H9 (cell line): ENCODE data around the gene ABCD4. TPM values are rescaled to one million over a fixed set of nuclear protein-coding genes. Genes with fewer than 3 reads are reported as not detected.

Experiments used
- DNase-seq: peaks from one replicate; pipeline ENCODE4 v3.0.0-alpha.2; 2017
- H2AFZ ChIP-seq: one replicate; pipeline ENCODE4 v1.6.1; 2013; ENCODE audit warnings: mild to moderate bottlenecking, low read length, control low read depth, moderate library complexity
- H2AK5ac ChIP-seq: 2 replicates; pipeline ENCODE4 v1.6.1; 2013; ENCODE audit warnings: low read length, control low read depth, mixed read lengths; ENCODE audit not compliant: insufficient read length
- H2BK120ac ChIP-seq: one replicate; pipeline ENCODE4 v1.6.1; 2013; ENCODE audit warnings: low read depth, mild to moderate bottlenecking, low read length, control low read depth, inconsistent platforms; ENCODE audit not compliant: poor library complexity, severe bottlenecking
- H2BK12ac ChIP-seq: 2 replicates; pipeline ENCODE4 v1.6.1; 2013; ENCODE audit warnings: low read length, control low read depth, mixed read lengths, low read depth; ENCODE audit not compliant: insufficient read length
- H2BK15ac ChIP-seq: 2 replicates; pipeline ENCODE4 v1.6.1; 2013; ENCODE audit warnings: low read depth, low read length, control low read depth
- H2BK20ac ChIP-seq: one replicate; pipeline ENCODE4 v1.6.1; 2013; ENCODE audit warnings: low read depth, mild to moderate bottlenecking, low read length, control low read depth, inconsistent platforms; ENCODE audit not compliant: poor library complexity, severe bottlenecking
- H2BK5ac ChIP-seq: 2 replicates; pipeline ENCODE4 v1.6.1; 2013; ENCODE audit warnings: low read length, control low read depth, mixed read lengths; ENCODE audit not compliant: insufficient read length
- H3K14ac ChIP-seq: 2 replicates; pipeline ENCODE4 v1.6.1; 2013; ENCODE audit warnings: low read length, control low read depth; ENCODE audit not compliant: insufficient read depth
- H3K18ac ChIP-seq: 2 replicates; pipeline ENCODE4 v1.6.1; 2013; ENCODE audit warnings: low read depth, mild to moderate bottlenecking, mixed read lengths, low read length, control low read depth; ENCODE audit not compliant: insufficient read length
- H3K23ac ChIP-seq: 2 replicates; pipeline ENCODE4 v1.6.1; 2013; ENCODE audit warnings: low read length, control low read depth, mixed read lengths, low read depth; ENCODE audit not compliant: insufficient read length
- H3K23me2 ChIP-seq: 2 replicates; pipeline ENCODE4 v1.6.1; 2013; ENCODE audit warnings: low read depth, mild to moderate bottlenecking, mixed read lengths, low read length, control low read depth; ENCODE audit not compliant: insufficient read length, poor library complexity, severe bottlenecking
- H3K27ac ChIP-seq: 2 replicates; pipeline ENCODE4 v1.5.1; 2013; ENCODE audit warnings: low read length, control low read depth, mixed read lengths, low read depth; ENCODE audit not compliant: insufficient read length
- H3K27me3 ChIP-seq: 2 replicates; pipeline ENCODE4 v1.6.1; 2013; ENCODE audit warnings: low read length, control low read depth, inconsistent platforms; ENCODE audit not compliant: insufficient read depth
- H3K4ac ChIP-seq: 2 replicates; pipeline ENCODE4 v1.6.1; 2013; ENCODE audit warnings: low read depth, mild to moderate bottlenecking, control low read depth, inconsistent platforms, low read length, moderate library complexity
- H3K4me1 ChIP-seq: 2 replicates; pipeline ENCODE4 v1.6.1; 2013; ENCODE audit warnings: low read length, control low read depth, inconsistent platforms; ENCODE audit not compliant: insufficient read depth
- H3K4me2 ChIP-seq: 2 replicates; pipeline ENCODE4 v1.6.1; 2013; ENCODE audit warnings: low read length, control low read depth, mixed read lengths; ENCODE audit not compliant: insufficient read length, insufficient read depth
- H3K56ac ChIP-seq: 2 replicates; pipeline ENCODE4 v1.6.1; 2013; ENCODE audit warnings: low read depth, mild to moderate bottlenecking, mixed read lengths, low read length, control low read depth; ENCODE audit not compliant: insufficient read length
- H3K79me1 ChIP-seq: 2 replicates; pipeline ENCODE4 v1.6.1; 2013; ENCODE audit warnings: low read depth, mild to moderate bottlenecking, moderate library complexity, low read length, control low read depth, inconsistent platforms; ENCODE audit not compliant: insufficient read depth, poor library complexity, severe bottlenecking
- H3K79me2 ChIP-seq: 2 replicates; pipeline ENCODE4 v1.6.1; 2013; ENCODE audit warnings: low read length, control low read depth, inconsistent platforms; ENCODE audit not compliant: insufficient read depth
- H3K9ac ChIP-seq: 2 replicates; pipeline ENCODE4 v1.6.1; 2013; ENCODE audit warnings: low read length, control low read depth, mixed read lengths; ENCODE audit not compliant: insufficient read length; ENCODE audit errors: extremely low read depth
- H3K9me3 ChIP-seq: one replicate; pipeline ENCODE4 v1.6.1; 2013; ENCODE audit warnings: low read depth, low read length, inconsistent platforms; ENCODE audit not compliant: control insufficient read depth
- H3T11ph ChIP-seq: one replicate; pipeline ENCODE4 v1.6.1; 2013; ENCODE audit warnings: mild to moderate bottlenecking, low read length, control low read depth, inconsistent platforms
- H4K20me1 ChIP-seq: one replicate; pipeline ENCODE4 v1.6.1; 2013; ENCODE audit not compliant: control insufficient read depth, insufficient read length, insufficient read depth
- H4K5ac ChIP-seq: 2 replicates; pipeline ENCODE4 v1.6.1; 2013; ENCODE audit warnings: low read depth, mild to moderate bottlenecking, mixed read lengths, low read length, control low read depth; ENCODE audit not compliant: insufficient read length
- H4K8ac ChIP-seq: replicated peaks from 2 replicates; pipeline ENCODE4 v1.6.1; 2013; ENCODE audit warnings: low read length, control low read depth, mixed read lengths, low read depth; ENCODE audit not compliant: insufficient read length
- H4K91ac ChIP-seq: 2 replicates; pipeline ENCODE4 v1.6.1; 2013; ENCODE audit warnings: low read depth, mild to moderate bottlenecking, moderate library complexity, mixed read lengths, low read length, control low read depth; ENCODE audit not compliant: insufficient read length
- H3K27ac Mint-ChIP-seq, 3 experiments: 2 replicates in 2 of 3; 3 replicates in 1 of 3; pipeline ENCODE4 v1.8.0; 2020 to 2021; ENCODE audit warnings: mixed read lengths in 3 of 3, mild to moderate bottlenecking in 1 of 3, moderate library complexity in 1 of 3
- H3K27me3 Mint-ChIP-seq: 2 replicates; pipeline ENCODE4 v1.8.0; 2021; ENCODE audit warnings: low read depth, mild to moderate bottlenecking, moderate library complexity, mixed read lengths
- H3K36me3 Mint-ChIP-seq, 3 experiments: 2 replicates in 2 of 3; 3 replicates in 1 of 3; pipeline ENCODE4 v1.8.0; 2020 to 2021; ENCODE audit warnings: low read depth in 3 of 3, mixed read lengths in 3 of 3; ENCODE audit not compliant: insufficient read depth in 1 of 3
- H3K4me1 Mint-ChIP-seq, 2 experiments: 2 replicates each; pipeline ENCODE4 v1.8.0; 2020; ENCODE audit warnings: mixed read lengths in 2 of 2
- H3K4me3 Mint-ChIP-seq, 2 experiments: 2 replicates in 1 of 2; 3 replicates in 1 of 2; pipeline ENCODE4 v1.8.0; 2020 to 2021; ENCODE audit warnings: mild to moderate bottlenecking in 2 of 2, mixed read lengths in 2 of 2, moderate library complexity in 1 of 2
- H3K9me3 Mint-ChIP-seq, 2 experiments: 2 replicates in 1 of 2; 3 replicates in 1 of 2; pipeline ENCODE4 v1.8.0; 2020; ENCODE audit warnings: mild to moderate bottlenecking in 2 of 2, mixed read lengths in 2 of 2, moderate library complexity in 1 of 2
- WGBS: extraction: QIAGEN DNeasy Blood & Tissue Kit; methylation state at CpG from one replicate; pipeline ENCODE4 v1.1.7; 2013; ENCODE audit warnings: missing lambda C conversion rate, low lambda C conversion rate, mixed read lengths; ENCODE audit not compliant: insufficient read length; ENCODE audit errors: extremely low coverage; 5-methylcytosine and 5-hydroxymethylcytosine counted together
- total RNA-seq: library from RNA; stranded (reverse); gene quantifications from 2 replicates; pipeline ENCODE4 v1.2.1, GENCODE V29; 2021
- TF ChIP-seq, protein P1 (sequence below): fragments of 200-600 bp; sonication (generic); conservative IDR thresholded peaks from 3 replicates; pipeline ENCODE4 v1.8.0; 2021; ENCODE audit warnings: antibody characterized with exemption, mild to moderate bottlenecking

ABCD4 gene
- total RNA-seq, 1 experiment from 2014 or later, result 80.9 TPM

DNA sequence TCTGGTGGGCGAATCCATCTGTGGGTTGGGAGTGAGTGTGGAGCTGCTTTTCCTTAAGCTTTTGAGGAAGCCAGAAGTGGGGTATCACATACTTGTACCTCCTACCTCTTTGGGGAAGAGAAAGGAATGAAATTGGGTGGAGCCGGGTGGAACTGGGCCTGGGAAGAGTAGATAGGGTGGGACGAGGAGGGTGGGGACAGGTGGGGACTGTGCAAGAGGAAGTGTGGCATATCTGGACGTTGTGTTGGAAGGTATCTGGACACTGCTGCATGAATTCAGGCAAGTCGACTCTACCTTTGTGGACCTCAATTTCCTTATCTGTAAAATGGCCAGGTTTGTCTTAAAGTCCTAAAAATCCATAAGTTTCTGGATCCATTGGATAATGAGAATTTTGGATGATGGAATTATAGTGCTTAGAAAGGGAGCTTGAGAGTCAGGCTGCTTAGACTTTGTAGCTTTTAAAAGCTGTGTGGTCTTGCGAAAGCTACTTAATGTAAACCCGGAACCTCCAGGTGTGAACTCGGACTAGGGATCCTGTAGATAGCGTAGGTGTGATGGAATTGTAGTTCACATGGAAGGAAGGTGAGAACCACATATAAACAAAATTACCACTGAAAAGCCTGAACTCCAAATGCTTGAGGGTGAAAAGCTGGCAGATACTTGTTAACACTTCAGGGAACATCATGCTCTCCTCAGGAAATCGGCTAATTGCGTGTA lies 47.6 kb upstream of the ABCD4 start:
- TF ChIP-seq, protein P1, sequence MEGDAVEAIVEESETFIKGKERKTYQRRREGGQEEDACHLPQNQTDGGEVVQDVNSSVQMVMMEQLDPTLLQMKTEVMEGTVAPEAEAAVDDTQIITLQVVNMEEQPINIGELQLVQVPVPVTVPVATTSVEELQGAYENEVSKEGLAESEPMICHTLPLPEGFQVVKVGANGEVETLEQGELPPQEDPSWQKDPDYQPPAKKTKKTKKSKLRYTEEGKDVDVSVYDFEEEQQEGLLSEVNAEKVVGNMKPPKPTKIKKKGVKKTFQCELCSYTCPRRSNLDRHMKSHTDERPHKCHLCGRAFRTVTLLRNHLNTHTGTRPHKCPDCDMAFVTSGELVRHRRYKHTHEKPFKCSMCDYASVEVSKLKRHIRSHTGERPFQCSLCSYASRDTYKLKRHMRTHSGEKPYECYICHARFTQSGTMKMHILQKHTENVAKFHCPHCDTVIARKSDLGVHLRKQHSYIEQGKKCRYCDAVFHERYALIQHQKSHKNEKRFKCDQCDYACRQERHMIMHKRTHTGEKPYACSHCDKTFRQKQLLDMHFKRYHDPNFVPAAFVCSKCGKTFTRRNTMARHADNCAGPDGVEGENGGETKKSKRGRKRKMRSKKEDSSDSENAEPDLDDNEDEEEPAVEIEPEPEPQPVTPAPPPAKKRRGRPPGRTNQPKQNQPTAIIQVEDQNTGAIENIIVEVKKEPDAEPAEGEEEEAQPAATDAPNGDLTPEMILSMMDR, result no peak
- Mint-ChIP-seq H3K36me3 (peaks cover 15 to 33% (median 24%) of the 10 kb centered on the region in 3 experiments; a peak in 6 of 7 replicates), H3K9me3 (no peaks in the 10 kb centered on the region; a peak in 1 of 5 replicates), H3K27me3 (no peaks in the 10 kb centered on the region), H3K4me1 (peaks cover 49 to 61% of the 10 kb centered on the region in 2 experiments), H3K27ac (peak overlapping the region; percentile 88 to 98 (median 94); a peak in 6 of 7 replicates), H3K4me3 (peak overlapping the region; percentile 92 to 96)
- Histone ChIP-seq H3K56ac (no peak overlapping the region), H4K20me1 (no peaks in the 10 kb centered on the region), H2AK5ac (no peak overlapping the region), H2BK15ac (no peak overlapping the region), H3K27ac (no peak overlapping the region), H3K14ac (no peak overlapping the region), H2BK5ac (no peak overlapping the region), H3K18ac (no peak overlapping the region), H3K4me2 (peak overlapping the region; percentile 90), H3K27me3 (no peaks in the 10 kb centered on the region), H4K8ac (no peak overlapping the region), H3K23me2 (peaks cover 29% of the 10 kb centered on the region), H4K91ac (no peak overlapping the region), H2BK12ac (no peak overlapping the region), H3T11ph (no peak overlapping the region), H2BK20ac (no peak overlapping the region), H3K9me3 (no peaks in the 10 kb centered on the region), H3K79me2 (peaks cover 54% of the 10 kb centered on the region), H3K4me1 (peaks cover 3% of the 10 kb centered on the region; the same call in 1 of the 2 replicates), H2AFZ (no peak overlapping the region), H3K23ac (no peak overlapping the region), H3K9ac (peak overlapping the region; percentile 76), H2BK120ac (no peak overlapping the region), H3K4ac (no peak overlapping the region), H4K5ac (no peak overlapping the region), H3K79me1 (no peaks in the 10 kb centered on the region)
- DNase-seq, result no peak
- no CpG with 5 or more reads among the region's 11 CpGs for WGBS
